Measurements from ENCODE around the gene CASP5. TPM values are rescaled to one million over a fixed set of nuclear protein-coding genes. Genes with fewer than 3 reads are reported as not detected.
"Not testable (repeated sequence)": the region's sequence is repeated elsewhere in the genome, so short reads cannot be mapped to it uniquely, and the experiment has no call there.

The CASP5 gene
- total RNA-seq, 6 donors from 2014 or later: 1.0 to 4.1 (median 3.2) TPM; not detected in 2

DNA sequence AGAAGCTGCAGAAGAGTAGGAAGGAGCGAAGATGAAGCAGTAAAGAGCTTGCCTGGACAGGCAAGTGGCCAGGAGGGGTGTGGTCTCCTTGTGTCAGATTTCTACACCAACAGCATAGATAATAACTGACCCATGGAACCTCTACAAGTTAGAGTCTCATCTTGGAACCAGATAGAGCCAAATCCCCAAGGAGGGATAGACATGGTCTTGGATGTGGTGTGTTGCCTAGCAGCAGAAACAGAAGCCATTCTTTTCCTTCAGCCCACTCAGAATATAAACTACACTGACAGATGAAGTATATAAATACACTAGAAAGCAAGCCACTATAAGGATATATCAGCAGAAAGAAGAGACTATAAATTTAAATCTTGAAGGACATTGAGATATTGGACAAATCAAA is 26.5 kb upstream of the CASP5 start:
- Histone ChIP-seq H3K4me3 (no peak overlapping the region), H3K27ac (no peak overlapping the region), H3K4me1 (peaks cover 9 to 24% (median 19%) of the 10 kb centered on the region in 4 donors), H3K9me3 (no peaks in the 10 kb centered on the region), H3K36me3 (no peaks in the 10 kb centered on the region), H3K27me3 (no peaks in the 10 kb centered on the region)
- WGBS, 2 donors: 88 to 100% methylated on average over 1 of the region's 1 CpG
- TF ChIP-seq POLR2AphosphoS5 (IDR thresholded peaks at IDR 0.05) (no peak), EP300 (IDR thresholded peaks at IDR 0.05) (no peak), POLR2A (IDR thresholded peaks at IDR 0.05) (no peak)
- TF ChIP-seq, protein P1, sequence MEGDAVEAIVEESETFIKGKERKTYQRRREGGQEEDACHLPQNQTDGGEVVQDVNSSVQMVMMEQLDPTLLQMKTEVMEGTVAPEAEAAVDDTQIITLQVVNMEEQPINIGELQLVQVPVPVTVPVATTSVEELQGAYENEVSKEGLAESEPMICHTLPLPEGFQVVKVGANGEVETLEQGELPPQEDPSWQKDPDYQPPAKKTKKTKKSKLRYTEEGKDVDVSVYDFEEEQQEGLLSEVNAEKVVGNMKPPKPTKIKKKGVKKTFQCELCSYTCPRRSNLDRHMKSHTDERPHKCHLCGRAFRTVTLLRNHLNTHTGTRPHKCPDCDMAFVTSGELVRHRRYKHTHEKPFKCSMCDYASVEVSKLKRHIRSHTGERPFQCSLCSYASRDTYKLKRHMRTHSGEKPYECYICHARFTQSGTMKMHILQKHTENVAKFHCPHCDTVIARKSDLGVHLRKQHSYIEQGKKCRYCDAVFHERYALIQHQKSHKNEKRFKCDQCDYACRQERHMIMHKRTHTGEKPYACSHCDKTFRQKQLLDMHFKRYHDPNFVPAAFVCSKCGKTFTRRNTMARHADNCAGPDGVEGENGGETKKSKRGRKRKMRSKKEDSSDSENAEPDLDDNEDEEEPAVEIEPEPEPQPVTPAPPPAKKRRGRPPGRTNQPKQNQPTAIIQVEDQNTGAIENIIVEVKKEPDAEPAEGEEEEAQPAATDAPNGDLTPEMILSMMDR (IDR thresholded peaks at IDR 0.05): no peak
- DNase-seq: no peak
- no peak for ATAC-seq (ENCODE audit: low FRiP score in 2 of 2)

DNA sequence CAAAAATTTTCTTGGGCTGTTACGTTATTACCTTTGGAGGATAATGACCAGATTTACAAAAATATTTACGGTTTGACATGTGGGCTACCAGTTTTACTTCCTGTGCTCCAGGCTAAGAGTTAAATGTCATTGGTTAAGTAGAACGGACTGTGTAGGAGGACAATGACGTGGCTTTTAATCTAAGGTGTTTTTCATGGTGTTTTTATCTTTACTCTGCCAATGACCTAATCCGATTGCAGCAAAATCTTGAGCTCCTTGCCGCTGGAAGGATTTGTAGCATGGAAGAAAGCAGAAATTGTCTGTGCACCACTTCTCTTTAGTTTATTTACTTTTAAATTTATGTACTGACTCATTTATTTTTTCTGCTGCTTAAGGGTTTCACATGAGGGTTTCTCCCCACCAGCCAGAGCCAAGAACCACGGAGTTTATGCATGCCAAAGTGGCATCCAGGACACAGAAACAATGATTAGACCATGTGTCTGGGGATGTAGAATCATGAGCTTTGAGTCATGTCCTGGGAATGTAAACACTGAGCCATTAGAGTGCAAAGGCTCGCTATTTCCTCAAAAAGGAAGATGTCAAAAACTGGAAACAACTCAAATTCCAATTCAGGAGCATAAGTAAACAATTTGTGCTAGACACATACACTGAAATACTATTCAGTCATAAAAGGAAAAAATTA is 24.1 kb upstream of the CASP5 start:
- TF ChIP-seq, protein P1 (IDR thresholded peaks at IDR 0.05): no peak
- TF ChIP-seq POLR2A (IDR thresholded peaks at IDR 0.05) (no peak), POLR2AphosphoS5 (IDR thresholded peaks at IDR 0.05) (peak; percentile 72 to 79), EP300 (IDR thresholded peaks at IDR 0.05) (peak in 1 of 4 donors; percentile 75)
- Histone ChIP-seq H3K9me3 (no peaks in the 10 kb centered on the region), H3K4me1 (peaks cover 24 to 38% (median 30%) of the 10 kb centered on the region in 4 donors), H3K36me3 (no peaks in the 10 kb centered on the region), H3K27ac (peak overlapping the region in 2 of 4 donors; percentile 46 to 47), H3K27me3 (no peaks in the 10 kb centered on the region), H3K4me3 (no peak overlapping the region)
- DNase-seq: peak in 1 of 2 donors; percentile 35
- ATAC-seq (ENCODE audit: low FRiP score in 2 of 2): peak; percentile 73 to 80
- WGBS, 2 donors: 52 to 61% methylated on average over 8 of the region's 8 CpGs

DNA sequence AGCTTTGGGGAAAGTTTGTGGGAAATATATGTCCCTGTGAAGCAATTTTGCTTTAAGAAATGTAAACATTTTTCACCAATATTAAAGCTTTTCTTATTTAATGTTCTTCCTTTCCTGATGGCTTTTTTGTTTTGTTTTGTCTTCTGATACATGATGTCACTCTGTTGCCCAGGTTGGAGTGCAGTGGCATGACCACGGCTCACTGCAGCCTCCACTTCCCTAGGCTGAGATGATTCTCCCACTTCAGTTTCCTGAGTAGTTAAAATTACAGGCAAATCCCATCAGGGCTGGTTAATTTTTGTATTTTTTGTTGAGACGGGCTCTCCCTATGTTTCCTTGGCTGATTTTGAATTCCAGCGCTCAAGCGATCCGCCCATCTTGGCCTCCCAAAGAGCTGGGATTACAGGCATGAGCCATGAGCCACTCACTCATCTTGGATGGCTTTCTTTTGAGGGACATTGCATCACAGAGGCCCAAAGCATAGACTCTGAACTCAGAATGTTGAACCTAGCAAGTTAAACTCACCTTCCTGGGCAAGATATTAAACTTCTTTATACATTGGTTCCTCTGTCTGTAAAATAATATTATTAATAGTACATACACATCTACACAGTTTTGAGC is 22.8 kb upstream of the CASP5 start:
- peak overlapping the region in 3 of 4 donors; percentile 34 to 57 (median 45) for H3K4me3 ChIP-seq
- H3K27me3 ChIP-seq: no peaks in the 10 kb centered on the region
- DNase-seq: no peak
- peaks cover 24 to 40% (median 32%) of the 10 kb centered on the region in 4 donors for H3K4me1 ChIP-seq
- peak in 1 of 2 donors; percentile 49 for ATAC-seq (ENCODE audit: low FRiP score in 2 of 2)
- 83 to 86% methylated on average over 5 of the region's 5 CpGs for WGBS, 2 donors
- peak overlapping the region; percentile 73 to 87 (median 82) for H3K27ac ChIP-seq
- H3K9me3 ChIP-seq: no peaks in the 10 kb centered on the region
- TF ChIP-seq EP300 (IDR thresholded peaks at IDR 0.05): no peak
- TF ChIP-seq, protein P1 (IDR thresholded peaks at IDR 0.05): no peak
- no peak for TF ChIP-seq POLR2AphosphoS5 (IDR thresholded peaks at IDR 0.05)
- TF ChIP-seq POLR2A (IDR thresholded peaks at IDR 0.05): no peak
- H3K36me3 ChIP-seq: no peaks in the 10 kb centered on the region

DNA sequence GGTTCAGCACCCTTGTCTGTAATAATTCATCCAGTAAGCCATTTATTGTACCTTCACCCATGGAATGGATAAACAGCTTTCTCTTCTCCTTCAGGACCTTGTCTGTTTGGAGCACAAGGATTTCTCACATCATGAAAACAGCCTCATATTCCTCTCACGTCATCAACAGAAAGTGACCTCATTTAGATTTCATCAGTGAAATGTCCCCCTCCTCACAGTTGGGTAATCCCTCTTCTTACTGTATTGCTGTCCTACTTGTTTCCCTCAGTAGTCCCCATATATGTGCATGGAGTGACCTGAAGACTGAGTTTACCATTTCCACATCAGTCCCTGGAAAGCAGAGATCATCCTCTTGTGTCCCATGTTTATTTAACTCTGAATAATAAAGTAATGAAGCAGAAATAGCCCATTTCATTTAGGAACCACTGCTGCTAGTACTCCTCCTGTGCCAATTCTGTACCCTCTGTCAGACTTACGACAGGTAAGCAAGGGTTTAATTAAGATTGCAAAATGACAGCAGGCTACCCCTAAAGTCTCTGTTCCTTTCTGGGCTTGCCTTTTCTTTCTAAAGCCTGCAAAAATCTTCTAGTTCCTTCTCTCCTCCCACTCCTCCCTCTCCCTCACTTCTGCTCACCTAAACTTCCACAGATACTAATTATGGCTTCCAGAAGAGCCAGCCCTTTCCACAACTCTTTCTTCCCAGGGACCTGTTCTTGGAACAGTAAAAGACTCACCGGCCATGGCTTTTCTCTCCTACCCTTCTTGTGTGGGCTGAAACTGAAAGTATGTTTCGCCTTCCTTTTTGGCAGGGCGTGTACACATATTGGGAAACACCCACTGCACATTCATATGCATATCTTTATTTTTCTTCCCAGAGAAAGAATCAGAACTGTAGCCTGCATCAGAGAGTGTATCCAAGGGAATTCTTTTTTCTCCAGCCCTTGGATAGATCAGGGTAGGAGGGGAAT is 21.9 kb upstream of the CASP5 start, which contains the start of gene CARD16:
Gene CARD16 (minus strand): TSS at position 779 of the 968 bp plus-strand sequence. CDS start 38 bp downstream, at position 741.
- H3K27me3 ChIP-seq, H3K36me3 ChIP-seq, H3K9me3 ChIP-seq: not testable (repeated sequence)
- peaks cover 24 to 40% (median 32%) of the 10 kb centered on the region in 4 donors for H3K4me1 ChIP-seq
- TF ChIP-seq POLR2A (IDR thresholded peaks at IDR 0.05) (peak in 1 of 4 donors; percentile 62), POLR2AphosphoS5 (IDR thresholded peaks at IDR 0.05) (peak; percentile 29 to 63)
- ATAC-seq (ENCODE audit: low FRiP score in 2 of 2) (peak; percentile 85 to 88), DNase-seq (peak in 1 of 2 donors; percentile 77)
- 5 to 12% methylated on average over 5 of the region's 5 CpGs for whole genome bisulfite sequencing, 2 donors
- H3K4me3 ChIP-seq: peak within 1 kb of the TSS; percentile 7 to 57 (median 40)
- H3K27ac ChIP-seq: peak within 1 kb of the TSS; percentile 73 to 87 (median 82)
